HTR-8/SVneo (cell line): ENCODE data around the gene RTN4.

Experiments used
- DNase-seq: peaks from one replicate; pipeline ENCODE4 v3.0.0; 2011; ENCODE audit warnings: low spot score, mixed read lengths; ENCODE audit not compliant: insufficient read length
- FAIRE-seq: peaks from 2 replicates; lab custom pipeline; 2011; peaks lifted over from hg19 to GRCh38; lab: Jason Lieb, UNC

RTN4 gene

DNA sequence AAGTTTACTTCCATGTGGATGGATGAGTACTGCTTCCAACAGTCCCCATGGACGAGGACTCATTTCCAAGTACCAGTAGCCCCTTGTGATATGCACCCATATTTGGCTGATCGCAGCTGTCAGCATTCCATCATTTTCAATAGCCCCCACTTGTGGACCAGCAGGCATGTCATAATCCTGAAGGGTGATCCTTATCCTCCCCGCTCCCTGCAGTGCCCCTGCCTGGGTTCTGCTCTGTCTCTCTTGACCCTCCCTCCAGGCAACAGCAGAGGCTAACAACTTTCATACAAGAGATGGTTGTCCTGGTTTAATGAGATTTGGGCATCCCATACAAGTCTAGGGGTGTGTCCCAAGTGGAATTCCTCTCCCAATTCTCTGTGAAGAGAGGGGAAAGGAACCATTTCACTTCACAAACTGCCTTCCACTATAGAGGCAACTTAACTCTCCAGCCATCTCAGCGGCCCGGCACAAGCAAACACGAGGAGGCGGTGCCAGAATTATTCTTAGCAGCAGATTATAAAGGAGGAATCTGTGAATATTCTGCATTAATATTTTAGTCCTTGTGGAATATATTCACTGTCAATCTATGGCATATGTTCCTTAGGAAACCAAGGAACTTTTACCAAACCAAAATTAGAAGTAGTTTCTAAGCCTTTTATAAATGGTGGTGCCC is 110.7 kb downstream of the RTN4 start:
- FAIRE-seq (no peak), DNase-seq (no peak)

DNA sequence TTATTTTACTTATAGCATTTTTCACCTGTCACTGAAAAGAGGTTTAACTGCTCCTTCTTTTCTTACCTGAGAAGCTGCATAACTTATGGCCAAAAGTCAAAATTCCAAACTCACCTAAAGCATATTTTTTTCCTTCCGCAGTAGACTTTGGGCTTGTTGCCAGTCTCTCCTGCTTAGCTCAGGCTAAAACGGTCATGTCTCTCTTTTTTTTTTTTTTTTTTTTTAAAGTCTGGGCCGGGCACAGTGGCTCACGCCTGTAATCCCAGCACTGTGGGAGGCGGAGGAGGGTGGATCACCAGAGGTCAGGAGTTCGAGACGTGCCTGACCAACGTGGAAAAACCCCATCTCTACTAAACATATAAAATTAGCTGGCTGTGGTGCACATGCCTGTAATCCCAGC is 113.5 kb downstream of the RTN4 start:
- FAIRE-seq: no peak
- DNase-seq: no peak

DNA sequence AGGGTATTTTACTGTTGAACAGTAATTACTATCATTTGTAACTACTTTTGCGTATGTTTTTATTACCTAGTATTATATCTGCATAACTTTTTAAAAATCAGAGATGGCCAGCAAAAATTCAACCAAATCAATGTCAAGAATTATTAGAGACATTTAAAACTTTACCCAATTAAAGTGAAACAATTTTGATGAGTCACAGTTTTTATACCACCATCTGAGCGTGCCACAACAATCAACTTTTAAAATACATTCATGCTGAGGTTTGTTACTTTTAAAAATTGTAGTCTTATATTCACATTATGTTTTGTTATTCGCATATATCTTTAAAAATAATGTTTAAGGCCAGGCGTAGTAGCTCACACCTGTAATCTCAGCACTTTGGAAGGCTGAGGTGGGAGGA is 114.9 kb downstream of the RTN4 start:
- FAIRE-seq (no peak), DNase-seq (no peak)

DNA sequence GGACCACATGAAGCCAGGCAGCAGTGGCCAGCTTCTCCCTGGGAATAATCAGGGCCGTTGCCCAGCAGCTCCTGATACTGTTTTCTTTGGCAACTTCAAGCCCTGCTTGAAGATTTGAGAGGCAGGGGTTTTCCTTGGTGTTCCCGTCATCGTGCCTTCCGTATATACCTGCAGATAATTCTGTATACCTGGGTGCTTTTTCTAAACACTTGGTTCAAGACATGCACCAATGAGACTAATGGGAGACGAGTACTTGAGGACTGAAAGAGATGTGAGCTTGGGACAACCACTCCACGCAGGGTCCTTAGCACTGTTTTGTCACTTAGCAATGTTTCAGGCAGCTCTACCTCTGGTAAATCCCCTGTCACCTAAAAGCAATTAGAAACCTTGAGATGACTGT is 118.8 kb downstream of the RTN4 start:
- FAIRE-seq: no peak
- no peak for DNase-seq

DNA sequence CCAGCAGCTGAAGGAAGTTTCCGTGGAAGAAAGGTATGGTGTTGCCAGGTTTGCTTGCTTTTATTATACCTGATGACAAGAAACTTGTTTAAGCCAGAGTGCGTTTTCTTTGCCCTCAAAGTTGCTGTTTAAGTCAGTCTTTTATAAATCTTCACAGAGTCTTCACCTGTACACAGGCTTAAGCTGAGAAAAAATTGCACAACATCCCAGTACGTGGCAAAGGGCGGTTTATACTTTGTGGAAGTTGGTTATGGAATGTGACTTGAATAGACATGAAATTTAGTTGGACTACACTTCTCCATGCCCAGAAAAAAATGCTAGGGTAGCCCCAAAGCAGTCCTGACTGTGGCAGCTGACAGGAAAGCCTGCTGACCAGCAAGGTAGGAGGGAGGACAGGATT is 121.5 kb downstream of the RTN4 start:
- FAIRE-seq (no peak), DNase-seq (no peak)

DNA sequence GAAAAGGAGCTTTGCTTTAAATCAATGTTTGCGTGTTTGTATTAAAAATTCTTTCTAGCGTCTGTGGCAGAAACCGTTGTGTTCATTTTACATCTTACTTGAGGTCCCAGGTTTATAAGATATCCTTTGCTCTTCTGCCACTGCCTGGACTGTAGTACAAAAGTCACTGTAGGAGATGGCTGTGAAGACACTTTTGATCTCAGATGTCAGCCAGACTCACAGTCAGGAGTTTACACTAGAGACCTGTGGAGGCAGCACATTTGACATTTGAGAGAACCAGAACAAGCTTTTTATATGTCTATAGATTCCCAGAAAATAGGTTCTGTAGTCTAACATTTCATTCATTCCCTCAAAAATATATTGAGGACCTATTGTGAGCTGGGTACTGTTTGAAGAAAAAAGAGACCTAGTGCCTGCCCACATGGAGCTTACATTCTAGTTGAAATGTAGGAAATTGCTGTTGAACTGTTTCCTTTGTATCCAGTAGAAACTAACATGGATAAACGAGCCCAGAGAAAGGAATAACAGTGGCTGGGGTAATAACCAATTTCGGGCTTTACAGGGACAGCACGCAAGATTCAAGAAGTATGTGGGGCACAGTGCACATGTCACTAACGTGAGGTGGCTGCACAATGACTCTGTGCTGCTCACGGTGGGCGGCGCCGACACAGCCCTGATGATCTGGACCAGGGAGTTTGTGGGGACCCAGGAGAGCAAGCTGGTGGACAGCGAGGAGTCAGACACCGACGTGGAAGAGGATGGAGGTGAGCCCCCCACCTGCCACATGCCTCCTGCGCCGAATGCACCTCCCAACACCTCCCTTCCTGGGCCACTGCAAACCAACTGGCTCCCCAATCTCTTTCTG is 122.3 kb downstream of the RTN4 start:
- DNase-seq: no peak
- no peak for FAIRE-seq

DNA sequence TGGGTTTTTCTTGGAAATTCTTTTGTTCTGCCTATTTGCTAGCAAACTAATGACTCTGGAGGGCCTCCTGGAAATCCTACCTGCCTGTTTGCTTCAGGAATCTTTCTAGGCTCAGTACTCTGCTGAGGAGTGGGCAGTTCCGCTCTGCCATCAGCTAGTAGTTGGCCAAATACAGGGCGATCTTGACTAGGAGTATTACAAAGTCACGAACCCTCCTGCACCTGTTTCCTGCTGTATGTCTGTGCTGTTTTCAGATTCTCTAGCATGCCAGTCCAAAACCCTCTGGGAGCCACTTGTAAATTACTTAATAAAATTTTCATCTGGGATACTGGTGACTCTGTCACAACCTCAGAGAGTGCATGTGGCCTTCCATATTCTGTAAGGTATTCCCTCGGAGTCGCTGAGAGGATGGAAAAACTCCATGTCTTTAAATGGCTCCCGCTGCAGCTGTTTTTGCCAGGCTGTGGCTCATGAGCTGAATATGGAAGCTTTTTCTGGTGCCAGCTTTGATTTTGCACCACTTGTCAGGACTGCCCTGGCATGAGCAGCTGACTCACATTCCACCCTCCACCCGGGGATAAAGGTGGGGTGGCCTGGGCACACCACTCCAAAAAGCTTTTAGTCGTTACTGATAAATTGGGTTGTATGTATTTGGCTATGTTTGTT is 123.0 kb downstream of the RTN4 start:
- FAIRE-seq (no peak), DNase-seq (no peak)

DNA sequence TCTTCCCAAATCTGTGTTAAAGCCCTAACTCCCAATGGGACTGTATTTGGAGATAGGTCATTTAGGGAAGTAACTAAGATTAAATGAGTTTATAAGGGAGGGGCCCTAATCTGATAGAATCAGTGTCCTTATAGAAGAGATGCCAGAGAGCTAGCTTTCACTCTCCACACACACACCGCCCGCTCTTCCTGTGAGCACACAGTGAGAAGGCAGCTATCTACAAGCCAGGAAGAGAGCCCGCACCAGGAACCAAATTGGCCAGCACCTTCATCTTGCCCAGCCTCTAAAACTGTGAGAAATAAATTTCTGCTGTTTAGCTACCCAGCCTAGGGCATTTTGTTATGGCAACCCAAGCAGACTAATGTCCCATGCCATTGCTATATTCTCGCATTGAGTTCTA is 125.2 kb downstream of the RTN4 start:
- no peak for FAIRE-seq

DNA sequence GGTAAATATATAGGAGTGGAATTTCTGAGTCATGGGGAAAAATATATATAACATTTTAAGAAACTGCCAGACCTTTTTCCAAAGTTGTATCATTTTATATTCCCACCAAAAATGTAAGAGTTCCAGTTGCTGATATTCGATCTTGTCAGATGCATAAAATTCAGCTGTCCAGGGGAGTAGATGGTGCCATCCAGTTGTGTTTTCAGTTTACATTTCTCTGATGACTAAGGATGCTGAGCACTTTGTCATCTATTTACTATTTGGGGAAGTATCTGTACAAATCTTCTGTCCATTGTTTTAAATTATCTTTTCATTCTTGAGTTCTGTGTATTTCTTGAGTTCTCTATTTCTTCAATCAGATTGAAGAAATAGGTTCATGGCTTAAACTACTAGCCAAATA is 126.1 kb downstream of the RTN4 start:
- DNase-seq: no peak
- no peak for FAIRE-seq

More for the DNA sequence above, 125.2 kb downstream of the RTN4 start:
- DNase-seq: no peak
